Right cardiac atrium (tissue), 5 donors: ENCODE measurements around the gene TNFAIP8L1. TPM values are rescaled to one million over a fixed set of nuclear protein-coding genes. Genes with fewer than 3 reads are reported as not detected.

Source experiments
- ATAC-seq, 2 donors: fragments of 200-7000 bp; cut with Tn5 transposase; one replicate each; pipeline versions ENCODE4 v1.8.0 to v1.9.1; 2020; ENCODE audit warnings: moderate library complexity in 2 of 2, mild to moderate bottlenecking in 1 of 2
- DNase-seq, 3 donors: peaks; one replicate each; pipeline ENCODE4 v3.0.0-alpha.2; 2020
- H3K27ac ChIP-seq: one replicate; pipeline ENCODE4 v1.5.1; 2013; ENCODE audit warnings: mild to moderate bottlenecking, low read length, control low read depth, moderate library complexity
- H3K27me3 ChIP-seq: one replicate; pipeline ENCODE4 v1.6.1; 2013; ENCODE audit not compliant: control insufficient read depth, insufficient read depth
- H3K4me1 ChIP-seq: one replicate; pipeline ENCODE4 v1.6.1; 2013; ENCODE audit warnings: low read length; ENCODE audit not compliant: control insufficient read depth, insufficient read depth
- H3K4me3 ChIP-seq: one replicate; pipeline ENCODE4 v1.5.1; 2013; ENCODE audit warnings: low read length, control low read depth
- H3K9me3 ChIP-seq: one replicate; pipeline ENCODE4 v1.6.1; 2013; ENCODE audit warnings: low read length; ENCODE audit not compliant: control insufficient read depth
- WGBS: extraction: QIAGEN DNeasy Blood & Tissue Kit; methylation state at CpG from one replicate; pipeline ENCODE4 v1.1.7; 2013; 5-methylcytosine and 5-hydroxymethylcytosine counted together
- intact Hi-C, 4 donors: fragments of 100-400 bp; cut with DNase I; formaldehyde crosslinking; loops; one replicate each; pipeline versions ENCODE4 v1.11.0 to v1.14.0; 2022 to 2023
- polyA plus RNA-seq: library from polyadenylated mRNA; stranded (reverse); fragments of 200-250 nt; gene quantifications from one replicate; pipeline ENCODE4 v1.2.3, GENCODE V29; 2013
- total RNA-seq, 4 donors: library from RNA; stranded (reverse); fragmentation: NEBNext Ultra II Directional; extraction: Animal tissue kit (Norgen Biotek cat#: 25700); gene quantifications; one replicate each; pipeline ENCODE4 v1.2.1, GENCODE V29; 2021
- donor health status: healthy with polysubstance abuse.
- donor health status: DM: no; HTN: yes; CAD: no.
- donor health status: DM: no; HTN: no; CAD: no.
- donor health status: DM: no; HTN: yes; CAD: no; lungs with severe emphysema.
- donor health status: DM: yes; HTN: yes; CAD: no.

TNFAIP8L1 gene
- total and polyA plus RNA-seq, 5 donors, result 2.8 to 6.0 (median 5.2) TPM

GRCh38 chr19:4682417-4683200, 43.3 kb downstream of the TNFAIP8L1 start:
- H3K27ac ChIP-seq, result no peak overlapping the region
- no peaks in the 10 kb centered on the region for H3K27me3 ChIP-seq
- no peak overlapping the region for H3K4me3 ChIP-seq
- intact Hi-C loops, result no loop called here
- DNase-seq (peak in 1 of 3 donors; percentile 43), ATAC-seq (no peak)
- H3K9me3 ChIP-seq, result no peaks in the 10 kb centered on the region
- 96% methylated on average over 42 of the region's 45 CpGs for WGBS
- no peaks in the 10 kb centered on the region for H3K4me1 ChIP-seq

- ATAC-seq (no peak), DNase-seq (peak in 1 of 3 donors; percentile 26)
- no peaks in the 10 kb centered on the region for H3K4me1 ChIP-seq
- no peak overlapping the region for H3K4me3 ChIP-seq
- H3K9me3 ChIP-seq, result no peaks in the 10 kb centered on the region
- WGBS, result 91% methylated on average over 28 of the region's 28 CpGs
- no peaks in the 10 kb centered on the region for H3K27me3 ChIP-seq
- no peak overlapping the region for H3K27ac ChIP-seq
- intact Hi-C loops, result no loop called here
Observed at GRCh38 chr19:4684312-4685095, 45.2 kb downstream of the TNFAIP8L1 start.

DNA sequence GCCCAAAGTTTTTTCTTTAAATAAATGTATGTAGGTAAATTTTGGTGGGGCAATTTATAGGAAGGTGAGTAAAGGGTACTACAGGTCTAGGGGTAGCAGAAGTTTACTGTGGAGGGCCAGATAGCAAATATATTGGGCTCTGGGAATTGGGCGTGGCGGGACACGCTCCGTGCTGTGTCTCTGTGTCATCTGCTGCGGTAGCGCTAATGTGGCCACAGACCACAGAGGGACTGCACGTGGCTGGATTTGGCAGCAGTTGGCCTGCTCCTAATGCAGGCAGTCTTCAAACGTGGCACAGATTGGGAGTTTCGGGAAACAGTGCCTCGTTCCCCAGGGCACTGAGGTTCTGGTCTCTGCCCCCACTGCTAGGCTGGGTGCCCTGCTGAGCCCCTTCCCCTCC, 47.4 kb downstream of the TNFAIP8L1 start:
- no peak overlapping the region for H3K27ac ChIP-seq
- H3K4me1 ChIP-seq, result no peaks in the 10 kb centered on the region
- intact Hi-C loops, result no loop called here
- no peaks in the 10 kb centered on the region for H3K9me3 ChIP-seq
- WGBS, result 93% methylated on average over 10 of the region's 10 CpGs
- no peaks in the 10 kb centered on the region for H3K27me3 ChIP-seq
- DNase-seq (no peak), ATAC-seq (no peak)
- no peak overlapping the region for H3K4me3 ChIP-seq

- DNase-seq, result peak in 1 of 3 donors; percentile 57
Observed at GRCh38 chr19:4687396-4687795, 48.1 kb downstream of the TNFAIP8L1 start.

DNA sequence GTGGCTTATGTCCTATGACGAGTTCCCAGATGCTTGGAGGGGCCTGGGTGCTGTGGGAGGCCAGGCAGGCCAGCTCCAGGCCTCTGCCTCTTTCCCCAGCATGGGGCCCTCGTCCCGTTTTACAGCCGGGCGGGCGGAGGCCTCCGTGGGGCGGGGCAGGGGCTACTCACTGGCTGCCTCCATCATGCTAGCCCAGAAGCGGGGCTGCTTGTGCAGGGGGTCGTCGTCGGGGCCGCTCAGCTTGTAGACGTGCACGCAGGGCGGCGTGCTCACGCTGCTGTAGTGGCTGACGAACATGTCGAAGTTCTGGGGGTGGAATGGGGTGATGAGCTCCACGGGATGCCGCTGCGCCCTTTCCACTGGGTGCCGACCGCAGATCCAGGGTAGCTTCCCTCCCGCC, 49.3 kb downstream of the TNFAIP8L1 start:
- ATAC-seq, result no peak
- 95% methylated on average over 26 of the region's 26 CpGs for WGBS
- Histone ChIP-seq H3K9me3 (no peaks in the 10 kb centered on the region), H3K27ac (no peak overlapping the region), H3K4me3 (no peak overlapping the region), H3K27me3 (no peaks in the 10 kb centered on the region), H3K4me1 (no peaks in the 10 kb centered on the region)
- intact Hi-C loops, result no loop called here
- DNase-seq, result peak in 1 of 3 donors; percentile 37

More at GRCh38 chr19:4687396-4687795, 48.1 kb downstream of the TNFAIP8L1 start:
- intact Hi-C loops, result no loop called here
- ATAC-seq, result peak in 1 of 2 donors; percentile 3
- Histone ChIP-seq H3K9me3 (no peaks in the 10 kb centered on the region), H3K4me1 (no peaks in the 10 kb centered on the region), H3K27ac (no peak overlapping the region), H3K27me3 (no peaks in the 10 kb centered on the region), H3K4me3 (no peak overlapping the region)
- WGBS, result 59% methylated on average over 11 of the region's 11 CpGs

DNA sequence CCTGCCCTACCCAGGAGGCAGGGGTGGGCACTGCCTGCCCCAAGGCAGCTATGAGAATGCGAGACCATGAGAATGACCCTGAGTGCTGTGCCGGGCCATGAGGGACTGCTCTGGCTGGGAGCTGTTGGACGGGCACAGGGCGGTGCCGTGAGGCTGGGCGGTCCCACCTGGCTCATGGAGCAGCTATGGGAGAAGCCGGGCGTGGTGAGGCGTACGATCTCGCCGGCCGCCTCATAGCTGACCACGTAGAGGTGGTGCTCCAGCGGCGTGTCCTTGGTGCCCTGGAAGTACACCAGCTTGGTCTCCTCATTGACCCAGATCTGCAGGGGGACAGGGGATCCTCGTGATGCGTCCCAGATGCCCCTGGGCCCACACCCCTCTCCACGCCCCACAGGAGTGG, 50.1 kb downstream of the TNFAIP8L1 start:
- DNase-seq (peak in 1 of 3 donors; percentile 47), ATAC-seq (no peak)
- Histone ChIP-seq H3K9me3 (no peaks in the 10 kb centered on the region), H3K4me3 (no peak overlapping the region), H3K4me1 (no peaks in the 10 kb centered on the region), H3K27me3 (no peaks in the 10 kb centered on the region), H3K27ac (no peak overlapping the region)
- intact Hi-C loops, result no loop called here
- WGBS, result 95% methylated on average over 19 of the region's 19 CpGs

GRCh38 chr19:4690361-4690760, 51.0 kb downstream of the TNFAIP8L1 start:
- Histone ChIP-seq H3K4me3 (no peak overlapping the region), H3K27me3 (no peaks in the 10 kb centered on the region), H3K9me3 (no peaks in the 10 kb centered on the region), H3K4me1 (no peaks in the 10 kb centered on the region), H3K27ac (no peak overlapping the region)
- no peak for ATAC-seq
- WGBS, result 79% methylated on average over 13 of the region's 13 CpGs
- intact Hi-C loops, result no loop called here
- peak in 1 of 3 donors; percentile 49 for DNase-seq

GRCh38 chr19:4691373-4691772, 52.1 kb downstream of the TNFAIP8L1 start:
- Histone ChIP-seq H3K27me3 (no peaks in the 10 kb centered on the region), H3K4me3 (no peak overlapping the region), H3K9me3 (no peaks in the 10 kb centered on the region), H3K4me1 (no peaks in the 10 kb centered on the region), H3K27ac (no peak overlapping the region)
- DNase-seq, result peak in 2 of 3 donors; percentile 79 to 84
- no peak for ATAC-seq
- WGBS, result 84% methylated on average over 9 of the region's 9 CpGs
- intact Hi-C loops, result no loop called here

GRCh38 chr19:4692251-4693077, 53.1 kb downstream of the TNFAIP8L1 start:
- 89% methylated on average over 27 of the region's 27 CpGs for WGBS
- ATAC-seq (no peak), DNase-seq (no peak)
- Histone ChIP-seq H3K4me1 (no peaks in the 10 kb centered on the region), H3K27me3 (no peaks in the 10 kb centered on the region), H3K9me3 (no peaks in the 10 kb centered on the region), H3K4me3 (no peak overlapping the region), H3K27ac (no peak overlapping the region)
- intact Hi-C loops, result no loop called here

DNA sequence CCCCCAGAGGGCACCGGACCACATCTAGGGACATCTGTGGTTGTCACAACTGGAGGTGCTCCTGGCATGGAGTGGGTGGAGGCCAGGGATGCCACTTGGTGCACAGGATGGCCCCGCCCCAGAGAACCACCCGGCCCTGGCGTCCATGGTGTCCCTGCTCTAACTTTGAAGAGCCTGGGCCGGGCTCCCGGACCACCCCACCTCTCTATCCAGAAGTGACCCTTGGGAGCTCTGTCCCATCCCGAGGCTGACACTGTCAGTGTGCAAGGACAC, 53.7 kb downstream of the TNFAIP8L1 start:
- no peak overlapping the region for H3K4me3 ChIP-seq
- DNase-seq, result peak in 1 of 3 donors; percentile 55
- no peak for ATAC-seq
- H3K4me1 ChIP-seq, result no peaks in the 10 kb centered on the region
- 92% methylated on average over 7 of the region's 7 CpGs for WGBS
- H3K9me3 ChIP-seq, result no peaks in the 10 kb centered on the region
- intact Hi-C loops, result no loop called here
- no peak overlapping the region for H3K27ac ChIP-seq
- no peaks in the 10 kb centered on the region for H3K27me3 ChIP-seq
